Measurements from ENCODE around the gene FBXL20. TPM values are rescaled to one million over a fixed set of nuclear protein-coding genes. Genes with fewer than 3 reads are reported as not detected.
A peak's percentile ranks its signal among the peaks of the same experiment; 100 is the strongest.

FBXL20 gene
- total RNA-seq, 1 experiment from 2014 or later, result 17.2 TPM

- peaks cover 7% of the 10 kb centered on the region in 2 experiments; a peak in 2 of 4 replicates for H3K4me1 ChIP-seq (ENCODE audit: control insufficient read depth in 1 of 2, insufficient read depth in 2 of 2, low read length in 2 of 2)
- H3K36me3 ChIP-seq (ENCODE audit: control insufficient read depth in 1 of 2, insufficient read depth in 2 of 2, low read length in 2 of 2), result no peaks in the 10 kb centered on the region
- H3K9ac ChIP-seq (ENCODE audit: low read length), result no peak overlapping the region
- no TSS peak for BruUV-seq (replicated peaks)
- H4K20me1 ChIP-seq (ENCODE audit: insufficient read depth), result no peaks in the 10 kb centered on the region
- intact Hi-C loops (cut with micrococcal nuclease), result no loop called here
- TF ChIP-seq SP1 (IDR thresholded peaks at IDR 0.05; ENCODE audit: low read depth) (no peak), TCF7L2 (IDR thresholded peaks at IDR 0.05; ENCODE audit: borderline replicate concordance, extremely low read depth, insufficient read depth, insufficient read length) (no peak), SRF (IDR thresholded peaks at IDR 0.05; ENCODE audit: low read depth) (no peak), EGR1 (IDR thresholded peaks at IDR 0.05; ENCODE audit: low read depth) (no peak), CBX3 (IDR thresholded peaks at IDR 0.05; ENCODE audit: low read depth) (no peak), REST (IDR thresholded peaks at IDR 0.05; ENCODE audit: low read depth) (no peak), CTCF (IDR thresholded peaks at IDR 0.05 in 2 of 3, conservative IDR thresholded peaks at IDR 0.05 in 1 of 3; ENCODE audit: borderline replicate concordance in 1 of 3, insufficient read depth in 1 of 3, low read depth in 2 of 3, low read length in 2 of 3) (no peak), FOSL1 (IDR thresholded peaks at IDR 0.05; ENCODE audit: low read depth) (no peak), MAX (IDR thresholded peaks at IDR 0.05) (no peak), POLR2A (IDR thresholded peaks at IDR 0.05; ENCODE audit: borderline replicate concordance, extremely low read depth, insufficient read depth, insufficient read length) (no peak), ATF3 (IDR thresholded peaks at IDR 0.05) (no peak), CEBPB (IDR thresholded peaks at IDR 0.05; ENCODE audit: low read depth) (no peak), ZFX (IDR thresholded peaks at IDR 0.05) (no peak), YY1 (IDR thresholded peaks at IDR 0.05; ENCODE audit: extremely low read depth, insufficient replicate concordance, low read depth, low read length) (no peak), POLR2AphosphoS5 (IDR thresholded peaks at IDR 0.05; ENCODE audit: low read depth, low read length) (no peak), ELF1 (IDR thresholded peaks at IDR 0.05; ENCODE audit: borderline replicate concordance, low read depth) (no peak), EZH2 (IDR thresholded peaks at IDR 0.05) (no peak), SIN3A (IDR thresholded peaks at IDR 0.05; ENCODE audit: low read depth) (no peak), EZH2phosphoT487 (IDR thresholded peaks at IDR 0.05; ENCODE audit: borderline replicate concordance) (no peak), JUND (IDR thresholded peaks at IDR 0.05) (no peak)
- H3K9me3 ChIP-seq (ENCODE audit: control insufficient read depth in 1 of 2, insufficient read depth in 1 of 2, low read depth in 1 of 2, low read length in 2 of 2), result no peaks in the 10 kb centered on the region
- no peaks in the 10 kb centered on the region for H3K9me2 ChIP-seq (ENCODE audit: insufficient read depth)
- ChIA-PET RAD21 (ENCODE audit: low non-redundant PET in 1 of 2, low total read pairs in 2 of 2, uncharacterized antibody in 2 of 2, unreplicated experiment in 2 of 2) (no interaction called here), CTCF (interaction anchor here (1.3 to 1.8 kb wide), 3 partner anchors 9 to 15 kb away, joined by 3 to 7 read pairs (median 4); no protein-coding TSS in a partner anchor), POLR2A (interaction anchor here (1.7 kb wide), 1 partner anchor 15 kb away, joined by 4 read pairs; no protein-coding TSS in a partner anchor)
- no peak overlapping the region for H2AFZ ChIP-seq (ENCODE audit: low read depth, low read length, poor library complexity, severe bottlenecking)
- ATAC-seq (peak; percentile 41), DNase-seq (ENCODE audit: low read depth, low spot score) (no peak)
- H3K4me2 ChIP-seq (ENCODE audit: low read length), result no peak overlapping the region
- H3K27ac ChIP-seq (ENCODE audit: low read depth, low read length), result no peak overlapping the region
- H3K4me3 ChIP-seq (replicated peaks in 1 of 2; ENCODE audit: low read depth in 1 of 2, low read length in 2 of 2), result no peak overlapping the region
- H3K27me3 ChIP-seq (ENCODE audit: insufficient read depth, low read length), result no peaks in the 10 kb centered on the region
- H3K79me2 ChIP-seq (ENCODE audit: insufficient read depth, low read length), result no peaks in the 10 kb centered on the region
Measured at GRCh38 chr17:39222866-39223834, 178.3 kb downstream of the FBXL20 start.

Data from HCT116 (cell line).